LoVo (cell line): Measurements from ENCODE around the gene KCNH3.

Experiments used
- DNase-seq: peaks from one replicate; pipeline ENCODE4 v3.0.0-alpha.2; 2016; ENCODE audit warnings: low spot score

Gene KCNH3

DNA sequence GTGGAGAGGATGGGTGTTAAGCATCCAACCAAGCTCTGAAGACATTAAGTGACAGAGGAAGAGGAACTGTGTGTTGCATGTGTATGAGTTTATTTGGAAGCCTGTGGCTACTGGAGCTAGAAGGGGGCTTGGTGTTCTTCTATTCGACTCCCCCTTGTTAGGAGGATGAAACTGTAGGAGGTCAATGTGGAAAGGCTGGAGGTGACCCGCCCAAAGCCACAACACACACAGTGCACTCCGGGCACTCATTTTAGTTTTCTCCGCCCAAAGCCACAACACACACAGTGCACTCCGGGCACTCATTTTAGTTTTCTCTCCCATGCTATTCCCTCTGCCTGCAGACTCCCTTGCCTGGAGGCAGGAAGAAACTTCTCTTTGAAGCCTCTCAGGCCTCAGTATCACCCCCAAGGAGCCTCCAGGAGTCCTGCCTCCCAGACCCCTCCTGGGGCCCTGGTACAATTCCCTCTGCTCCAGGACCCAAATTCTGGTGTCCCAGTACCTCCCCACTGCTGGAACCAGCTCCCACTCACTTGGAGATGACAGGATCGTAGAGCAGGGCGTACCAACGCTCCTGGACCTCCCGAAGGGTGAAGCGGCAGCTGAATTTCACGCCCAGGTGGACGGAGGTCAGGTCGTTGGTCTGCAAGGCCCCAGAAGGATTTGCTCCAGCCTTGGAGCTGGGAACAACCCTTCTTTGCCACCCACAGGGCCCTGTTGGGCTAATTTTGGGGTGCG is 25.3 kb downstream of the KCNH3 start:
- no peak for DNase-seq

DNA sequence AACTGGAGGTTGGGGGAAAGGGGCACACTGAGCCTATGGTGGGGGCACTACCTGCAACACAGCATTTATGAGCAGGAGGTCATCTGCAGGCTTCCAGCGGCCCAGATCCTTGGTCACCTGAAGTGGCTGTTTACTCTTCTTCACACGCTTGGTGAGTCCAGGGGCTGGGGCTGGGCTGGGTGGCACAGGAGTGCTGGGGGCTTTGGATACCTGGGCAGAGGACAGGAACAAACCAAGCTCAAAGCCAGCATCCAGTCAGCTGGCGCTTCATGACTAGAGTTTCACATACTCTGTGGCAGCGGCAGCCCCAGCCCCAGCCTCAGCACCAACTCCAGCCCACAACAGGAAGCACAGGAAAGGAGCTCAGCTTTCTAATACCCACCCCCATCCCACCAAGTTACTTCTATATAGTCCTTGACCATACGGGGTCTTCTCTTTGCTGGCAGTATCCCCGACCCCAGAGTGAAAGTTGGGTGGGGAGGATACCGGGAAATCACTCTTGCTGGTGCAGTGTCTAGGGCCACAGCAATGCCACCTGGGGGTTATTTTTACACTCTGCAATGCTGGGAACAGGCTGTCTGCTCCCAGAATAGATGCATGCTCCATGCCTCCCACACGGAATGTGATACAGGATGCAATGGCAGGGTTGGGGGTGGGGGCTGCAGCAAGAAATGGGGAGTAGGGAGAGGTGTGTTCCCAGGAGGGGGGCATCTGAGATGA is 26.0 kb downstream of the KCNH3 start:
- no peak for DNase-seq

GRCh38 chr12:49565406-49566265 is 26.8 kb downstream of the KCNH3 start:
- DNase-seq = no peak

DNA sequence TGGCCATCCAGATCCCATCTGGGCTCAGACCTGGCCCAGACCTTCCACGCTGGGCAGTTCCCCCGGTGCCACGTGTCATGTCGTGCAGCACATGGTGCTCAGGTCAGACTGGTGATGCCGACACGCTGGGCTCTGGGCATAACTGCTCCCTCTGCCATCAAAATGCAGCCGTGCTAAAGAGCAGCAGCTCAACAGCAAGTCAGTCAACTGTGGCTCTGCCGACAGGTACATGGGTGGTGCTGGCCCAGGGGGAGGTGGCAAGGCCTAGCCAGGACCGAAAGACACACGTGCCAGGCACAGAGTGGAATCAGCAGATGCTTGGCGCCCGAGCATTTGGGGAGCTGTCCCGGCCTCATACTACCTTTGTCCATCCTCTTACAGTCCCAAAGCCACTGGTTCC is 27.5 kb downstream of the KCNH3 start:
- DNase-seq = no peak

GRCh38 chr12:49567302-49567610 is 28.4 kb downstream of the KCNH3 start:
- DNase-seq = peak; percentile 18

- peak; percentile 98 for DNase-seq
These were observed 29.0 kb downstream of the KCNH3 start, which contains the start of gene MCRS1 for GRCh38 chr12:49567611-49568441. TSS of gene MCRS1 (minus strand) at chr12:49568142. CDS start at chr12:49566731, 1,411 bp downstream.

DNA sequence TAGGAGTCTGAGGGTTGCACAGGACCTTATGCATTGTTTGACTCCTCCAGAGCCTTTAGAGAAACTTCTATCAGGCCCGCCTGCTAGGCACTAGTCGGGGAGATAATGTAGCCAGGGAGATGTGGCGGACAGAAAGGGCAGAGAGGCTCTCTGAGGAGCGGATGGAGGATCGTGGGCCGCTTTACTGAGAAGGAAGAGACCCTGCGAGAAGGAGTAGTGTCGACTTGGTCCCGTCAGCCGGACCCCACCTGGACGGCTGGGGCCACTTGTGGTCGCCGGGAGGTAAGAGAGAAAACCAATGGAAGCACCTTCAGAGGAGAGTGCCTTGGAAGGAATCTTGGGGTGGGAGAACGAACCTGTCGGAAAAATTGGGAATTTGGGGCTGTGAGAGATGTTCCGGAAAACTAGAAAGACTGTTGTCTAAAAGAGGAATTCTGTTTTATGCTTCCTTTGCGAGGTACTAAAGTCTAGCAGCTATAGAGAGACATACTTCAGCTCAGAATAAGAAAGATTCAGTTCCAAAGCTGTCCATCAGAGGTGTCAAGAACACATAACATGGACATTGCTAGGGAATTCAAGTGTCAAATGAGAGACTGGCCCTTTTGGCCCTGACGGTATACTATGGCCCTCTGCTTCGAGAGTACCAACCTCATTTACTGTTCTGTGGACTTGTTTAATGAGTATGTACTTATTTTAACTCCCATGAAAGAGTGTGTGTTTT is 29.8 kb downstream of the KCNH3 start:
- DNase-seq = peak; percentile 47

- no peak for DNase-seq
These were observed 38.9 kb downstream of the KCNH3 start for GRCh38 chr12:49577589-49578315.

DNA sequence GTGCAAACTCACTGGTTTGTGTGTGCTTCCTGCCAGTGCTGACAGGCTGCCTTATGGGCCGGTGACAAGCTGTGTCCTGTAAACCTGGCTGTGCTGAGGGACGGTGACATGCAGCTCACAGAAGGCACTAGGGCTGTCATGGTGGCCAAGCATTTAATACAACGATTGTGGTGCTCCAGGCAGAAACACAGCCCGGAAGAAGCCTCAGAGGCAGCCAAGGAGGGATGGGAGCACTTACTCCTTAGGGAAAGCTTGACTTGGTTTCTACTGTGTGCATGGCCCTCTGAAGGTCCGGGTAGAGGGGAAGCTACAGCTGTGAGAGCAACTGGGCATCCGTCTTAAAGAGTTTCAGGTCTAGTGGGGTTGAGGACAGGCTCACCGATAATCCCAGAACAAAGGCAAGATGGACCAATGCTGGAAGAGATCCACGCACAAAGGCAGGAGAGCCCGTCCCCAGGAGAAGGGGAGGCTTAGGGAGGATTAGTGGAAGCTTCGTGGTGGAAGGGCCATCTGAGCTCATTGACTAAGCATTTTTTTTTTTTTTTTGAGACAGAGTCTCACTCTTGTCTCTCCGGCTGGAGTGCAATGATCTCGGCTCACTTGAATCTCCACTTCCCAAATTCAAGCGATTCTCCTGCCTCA is 39.8 kb downstream of the KCNH3 start:
- DNase-seq = no peak

- peak; percentile 30 for DNase-seq
These were observed 42.0 kb downstream of the KCNH3 start for GRCh38 chr12:49580572-49581535.

- DNase-seq = no peak
These were observed 43.4 kb downstream of the KCNH3 start for GRCh38 chr12:49582201-49582600.

DNA sequence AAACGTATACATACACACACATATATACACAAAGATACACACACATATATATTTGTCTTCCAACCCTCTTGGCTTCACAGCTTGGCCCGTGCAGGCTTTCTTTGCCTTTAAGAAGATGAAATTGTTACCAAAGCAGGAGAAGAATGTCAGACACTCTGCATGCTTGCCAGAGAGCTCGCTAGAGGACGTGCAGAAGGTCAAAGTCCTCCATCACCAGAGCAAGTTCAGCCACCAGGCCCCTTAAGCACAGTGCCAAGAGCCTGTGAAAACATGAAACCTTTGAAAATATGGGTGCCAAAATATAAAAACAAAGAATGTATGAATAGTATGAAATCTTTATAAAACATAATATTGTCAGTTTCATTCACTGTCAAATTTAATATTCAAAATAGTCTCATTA is 44.0 kb downstream of the KCNH3 start:
- no peak for DNase-seq

DNA sequence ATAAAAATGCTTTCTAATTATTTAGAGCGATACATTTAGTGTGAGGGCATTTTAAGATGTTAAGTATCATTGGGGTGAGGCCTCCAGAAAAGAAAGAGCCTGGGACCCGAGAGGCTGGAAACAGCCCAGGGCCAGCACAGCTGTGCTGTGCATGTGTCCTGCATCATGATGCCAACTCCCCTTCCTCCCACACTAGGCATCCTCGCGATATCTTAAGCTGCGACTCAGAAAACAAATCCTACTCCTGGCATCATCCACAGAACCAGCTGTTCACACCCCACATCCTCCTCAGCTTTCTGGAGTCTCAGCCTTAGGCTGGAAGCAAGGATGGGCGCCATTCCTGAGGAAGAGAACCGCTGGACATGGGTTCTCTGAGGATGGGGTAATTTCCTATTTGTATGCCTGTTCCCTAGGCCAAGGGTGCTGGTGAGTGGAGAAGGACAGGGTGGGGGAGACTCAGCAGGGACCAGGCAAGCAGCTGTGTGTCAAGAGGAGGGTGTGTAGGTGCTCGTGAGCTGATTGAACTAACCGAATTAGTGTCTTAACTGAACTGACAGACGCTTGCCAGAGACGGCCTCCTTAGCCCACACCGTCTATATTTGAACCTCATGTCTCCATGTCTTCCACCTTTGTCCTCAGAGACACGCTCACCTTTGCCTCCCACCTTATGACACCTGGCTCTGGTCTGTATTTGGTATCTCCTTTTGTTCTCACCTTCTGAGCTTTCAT is 44.7 kb downstream of the KCNH3 start:
- no peak for DNase-seq

DNA sequence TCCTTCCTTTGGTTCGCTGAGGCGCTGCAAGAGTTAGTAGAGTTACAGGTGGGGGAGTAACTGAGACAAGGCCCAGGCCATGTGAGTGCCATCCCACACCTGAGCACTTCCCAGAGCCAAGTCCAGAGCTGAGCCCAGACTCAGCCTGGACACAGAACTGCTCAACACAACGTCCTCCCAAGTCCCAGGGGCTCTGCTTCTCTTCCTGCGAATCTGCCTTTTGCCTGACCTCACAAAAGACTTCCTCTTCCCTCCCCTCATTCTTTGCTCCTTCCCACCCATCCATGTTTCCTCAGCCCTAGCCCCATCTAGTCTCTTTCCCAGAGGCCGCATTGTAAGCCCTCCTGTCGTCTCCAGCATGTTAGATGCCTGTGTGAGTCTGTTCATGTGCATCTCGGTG is 45.8 kb downstream of the KCNH3 start:
- no peak for DNase-seq

GRCh38 chr12:49585477-49586459 is 46.9 kb downstream of the KCNH3 start:
- DNase-seq = no peak

DNA sequence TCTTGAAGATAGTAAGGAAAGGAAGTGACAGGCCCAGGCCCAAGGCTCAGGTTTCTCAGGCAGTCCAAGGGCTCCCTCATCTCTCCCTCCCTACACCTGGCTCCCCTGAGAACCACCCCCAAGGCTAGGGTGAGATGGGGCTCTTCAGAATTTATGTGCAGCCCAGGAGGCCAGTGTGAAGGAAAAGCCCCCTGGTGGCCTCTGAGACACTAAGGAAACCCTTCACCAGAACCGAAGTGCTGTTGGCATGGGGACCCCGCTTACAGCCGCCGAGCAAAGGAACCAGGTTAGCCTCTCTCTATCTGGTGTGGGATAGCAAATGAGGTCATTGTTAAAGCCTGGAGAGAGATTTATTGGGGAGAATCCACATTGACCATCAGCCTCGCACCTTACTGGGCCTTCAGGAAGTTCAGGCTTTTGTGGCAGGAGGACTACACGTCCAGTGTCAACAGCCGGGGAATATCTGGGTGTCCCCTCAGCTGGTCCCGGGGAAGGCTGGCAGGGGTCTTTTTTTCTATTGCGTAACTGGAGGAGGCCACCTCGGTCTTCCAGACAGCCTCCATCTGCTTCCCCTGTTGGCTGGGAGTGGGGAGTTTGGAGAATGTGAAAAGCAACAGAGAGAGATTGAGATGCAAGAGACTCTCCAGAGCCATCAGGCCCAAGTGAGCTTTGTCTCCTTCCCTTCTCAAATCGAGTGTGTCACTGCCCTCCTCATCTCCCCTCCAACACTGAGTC is 48.5 kb downstream of the KCNH3 start:
- no peak for DNase-seq
